HCT116 (cell line): ENCODE results near the gene DNAH9. TPM values are rescaled to one million over a fixed set of nuclear protein-coding genes. Genes with fewer than 3 reads are reported as not detected.

ENCODE experiments used
- ATAC-seq: fragments of 200-7000 bp; cut with Tn5 transposase; 2 replicates; pipeline ENCODE4 v1.9.1; 2020; ENCODE audit warnings: mild to moderate bottlenecking, moderate library complexity
- BruUV-seq: library from RNA; stranded (reverse); fragments of 400-500 nt; replicated peaks from 2 replicates; lab custom pipeline; 2021; lab: Mats Ljungman, UMichigan
- CTCF ChIA-PET: fragments of 300-600 bp; sonication (Branson Sonifier 250); formaldehyde crosslinking; loops from one replicate; lab custom pipeline; 2021; ENCODE audit warnings: antibody characterized with exemption; lab: Charles Lee
- POLR2A ChIA-PET: fragments of 300-600, 350-600 bp; sonication (Branson Sonifier 250); formaldehyde crosslinking; loops from one replicate; lab custom pipeline; 2021; ENCODE audit warnings: antibody characterized with exemption; lab: Charles Lee
- RAD21 ChIA-PET, 2 experiments: fragments of 300-600 bp; sonication (Branson Sonifier 250); formaldehyde crosslinking; loops; one replicate each; lab custom pipeline; 2023; ENCODE audit warnings: low total read pairs in 2 of 2; ENCODE audit not compliant: uncharacterized antibody in 2 of 2, unreplicated experiment in 2 of 2, low non-redundant PET in 1 of 2; lab: Charles Lee
- DNase-seq: peaks from one replicate; pipeline ENCODE4 v3.0.0-alpha.2; 2010; ENCODE audit warnings: low read depth, low spot score
- H2AFZ ChIP-seq: fragments of 200-600 bp; shearing (Covaris generic), sonication (generic); 2 replicates; pipeline ENCODE4 v1.6.1; 2017; ENCODE audit warnings: low read depth, mixed run types, mixed read lengths, antibody characterized with exemption, low read length; ENCODE audit not compliant: poor library complexity, severe bottlenecking
- H3K27ac ChIP-seq: 2 replicates; pipeline ENCODE4 v1.5.1; 2012; ENCODE audit warnings: low read depth, low read length
- H3K27me3 ChIP-seq: fragments of 200-600 bp; sonication (generic); 2 replicates; pipeline ENCODE4 v1.6.1; 2016; ENCODE audit warnings: mixed run types, low read length, mixed read lengths; ENCODE audit not compliant: insufficient read depth
- H3K36me3 ChIP-seq, 2 experiments: fragments of 200-500 bp in 1 of 2; fragments of 200-600 bp in 1 of 2; sonication (Bioruptor generic) in 1 of 2; sonication (generic) in 1 of 2; 2 replicates each; pipeline versions ENCODE4 v1.5.1 to v1.6.1; 2014 to 2016; ENCODE audit warnings: low read length in 2 of 2, inconsistent platforms in 1 of 2, mixed read lengths in 1 of 2, mixed run types in 1 of 2; ENCODE audit not compliant: insufficient read depth in 2 of 2, control insufficient read depth in 1 of 2
- H3K4me1 ChIP-seq, 2 experiments: fragments of 200-600 bp in 1 of 2; sonication (generic) in 1 of 2; 2 replicates each; pipeline versions ENCODE4 v1.5.1 to v1.6.1; 2012 to 2017; ENCODE audit warnings: low read length in 2 of 2, inconsistent platforms in 1 of 2, mild to moderate bottlenecking in 1 of 2, mixed read lengths in 1 of 2, mixed run types in 1 of 2, moderate library complexity in 1 of 2; ENCODE audit not compliant: insufficient read depth in 2 of 2, control insufficient read depth in 1 of 2
- H3K4me2 ChIP-seq: fragments of 200-600 bp; sonication (generic); 2 replicates; pipeline ENCODE4 v1.6.1; 2017; ENCODE audit warnings: mixed run types, low read length, mixed read lengths
- H3K4me3 ChIP-seq, 2 experiments: fragments of 200-600 bp in 1 of 2; sonication (generic) in 1 of 2; replicated peaks in 1 of 2; 2 replicates each; pipeline ENCODE4 v1.5.1; 2011 to 2016; ENCODE audit warnings: low read length in 2 of 2, control low read depth in 1 of 2, low read depth in 1 of 2, mild to moderate bottlenecking in 1 of 2, mixed read lengths in 1 of 2, mixed run types in 1 of 2
- H3K79me2 ChIP-seq: fragments of 200-600 bp; sonication (generic); 2 replicates; pipeline ENCODE4 v1.6.1; 2017; ENCODE audit warnings: mild to moderate bottlenecking, mixed run types, low read length, moderate library complexity, mixed read lengths; ENCODE audit not compliant: insufficient read depth
- H3K9ac ChIP-seq: fragments of 200-600 bp; sonication (generic); 2 replicates; pipeline ENCODE4 v1.6.1; 2016; ENCODE audit warnings: low read length, mixed read lengths
- H3K9me2 ChIP-seq: fragments of 200-600 bp; sonication (generic), shearing (Covaris generic); 2 replicates; pipeline ENCODE4 v1.6.1; 2017; ENCODE audit warnings: mixed run types, mild to moderate bottlenecking, moderate library complexity; ENCODE audit not compliant: insufficient read depth
- H3K9me3 ChIP-seq, 2 experiments: fragments of 200-500 bp in 1 of 2; fragments of 200-600 bp in 1 of 2; sonication (Bioruptor generic) in 1 of 2; sonication (generic) in 1 of 2; 2 replicates each; pipeline ENCODE4 v1.6.1; 2014 to 2017; ENCODE audit warnings: low read length in 2 of 2, mixed read lengths in 2 of 2, inconsistent platforms in 1 of 2, low read depth in 1 of 2, mild to moderate bottlenecking in 1 of 2, mixed run types in 1 of 2, moderate library complexity in 1 of 2; ENCODE audit not compliant: control insufficient read depth in 1 of 2, insufficient read depth in 1 of 2
- H4K20me1 ChIP-seq: fragments of 200-600 bp; sonication (generic), shearing (Covaris generic); 2 replicates; pipeline ENCODE4 v1.6.1; 2017; ENCODE audit warnings: mixed run types, mild to moderate bottlenecking, moderate library complexity; ENCODE audit not compliant: insufficient read depth
- CBX3 ChIP-seq: IDR thresholded peaks from 2 replicates; pipeline ENCODE4 v1.6.1; 2012; ENCODE audit warnings: low read depth
- CEBPB ChIP-seq: IDR thresholded peaks from 2 replicates; pipeline ENCODE4 v1.6.1; 2012; ENCODE audit warnings: low read depth
- EGR1 ChIP-seq: IDR thresholded peaks from 2 replicates; pipeline ENCODE4 v1.6.1; 2012; ENCODE audit warnings: low read depth
- EZH2 ChIP-seq: fragments of 200-600 bp; sonication (generic); IDR thresholded peaks from 2 replicates; pipeline ENCODE4 v1.6.1; 2017; ENCODE audit warnings: antibody characterized with exemption, mixed run types
- EZH2phosphoT487 ChIP-seq: fragments of 200-600 bp; IDR thresholded peaks from 2 replicates; pipeline ENCODE4 v1.6.1; 2018; ENCODE audit warnings: antibody characterized with exemption, borderline replicate concordance
- JUND ChIP-seq: IDR thresholded peaks from 2 replicates; pipeline ENCODE4 v1.6.1; 2012
- POLR2A ChIP-seq: IDR thresholded peaks from 2 replicates; pipeline ENCODE4 v1.7.0; 2011; ENCODE audit warnings: borderline replicate concordance; ENCODE audit not compliant: insufficient read depth, insufficient read length; ENCODE audit errors: extremely low read depth
- POLR2AphosphoS5 ChIP-seq: IDR thresholded peaks from 2 replicates; pipeline ENCODE4 v1.6.1; 2011; ENCODE audit warnings: mild to moderate bottlenecking, low read depth, low read length, moderate library complexity
- RAD21 ChIP-seq: IDR thresholded peaks from 2 replicates; pipeline ENCODE4 v1.6.1; 2012; ENCODE audit warnings: low read depth, mild to moderate bottlenecking
- SIN3A ChIP-seq: IDR thresholded peaks from 2 replicates; pipeline ENCODE4 v1.6.1; 2012; ENCODE audit warnings: low read depth
- SP1 ChIP-seq: IDR thresholded peaks from 2 replicates; pipeline ENCODE4 v1.6.1; 2012; ENCODE audit warnings: low read depth
- SRF ChIP-seq: IDR thresholded peaks from 2 replicates; pipeline ENCODE4 v1.6.1; 2012; ENCODE audit warnings: low read depth
- TCF7L2 ChIP-seq: IDR thresholded peaks from 2 replicates; pipeline ENCODE4 v1.7.0; 2011; ENCODE audit warnings: borderline replicate concordance, inconsistent platforms; ENCODE audit not compliant: insufficient read depth, insufficient read length; ENCODE audit errors: extremely low read depth
- ZFX ChIP-seq: fragments of 450-650 bp; IDR thresholded peaks from 2 replicates; pipeline ENCODE4 v1.6.1; 2017
- ZNF274 ChIP-seq: fragments of 200-500 bp; sonication (Bioruptor generic); IDR thresholded peaks from 2 replicates; pipeline ENCODE4 v1.6.1; 2014; ENCODE audit warnings: mild to moderate bottlenecking, low read depth, low read length, inconsistent platforms
- intact Hi-C: fragments of 100-400 bp; cut with micrococcal nuclease; formaldehyde crosslinking; loops from 2 replicates; pipeline ENCODE4 v1.10.0; 2022
- total RNA-seq: library from RNA; stranded (reverse); gene quantifications from one replicate; pipeline ENCODE4 v1.2.1, GENCODE V29; 2021; ENCODE audit not compliant: unreplicated experiment
- TF ChIP-seq, protein P1 (sequence below): IDR thresholded peaks from 2 replicates; pipeline ENCODE4 v1.6.1; 2012; ENCODE audit warnings: low read depth
- TF ChIP-seq, protein P2 (sequence below): IDR thresholded peaks from 2 replicates; pipeline ENCODE4 v1.6.1; 2011; ENCODE audit warnings: mild to moderate bottlenecking, low read length, moderate library complexity; ENCODE audit not compliant: insufficient replicate concordance; ENCODE audit errors: extremely low read depth
- TF ChIP-seq, protein P3 (sequence below): IDR thresholded peaks from 2 replicates; pipeline ENCODE4 v1.6.1; 2012
- TF ChIP-seq, protein P4 (sequence below), 3 experiments: fragments of 200-600 bp in 1 of 3; sonication (generic) in 1 of 3; IDR thresholded peaks in 2 of 3; conservative IDR thresholded peaks in 1 of 3; 2 replicates each; pipeline ENCODE4 v1.5.1; 2012 to 2017; ENCODE audit warnings: low read depth in 2 of 3, low read length in 2 of 3, antibody characterized with exemption in 1 of 3, borderline replicate concordance in 1 of 3, control low read depth in 1 of 3, mild to moderate bottlenecking in 1 of 3, mixed read lengths in 1 of 3, mixed run types in 1 of 3, moderate library complexity in 1 of 3; ENCODE audit not compliant: insufficient read depth in 1 of 3
- TF ChIP-seq, protein P5 (sequence below): IDR thresholded peaks from 2 replicates; pipeline ENCODE4 v1.6.1; 2012

The DNAH9 gene
- total RNA-seq, 1 experiment from 2014 or later = not detected

DNA sequence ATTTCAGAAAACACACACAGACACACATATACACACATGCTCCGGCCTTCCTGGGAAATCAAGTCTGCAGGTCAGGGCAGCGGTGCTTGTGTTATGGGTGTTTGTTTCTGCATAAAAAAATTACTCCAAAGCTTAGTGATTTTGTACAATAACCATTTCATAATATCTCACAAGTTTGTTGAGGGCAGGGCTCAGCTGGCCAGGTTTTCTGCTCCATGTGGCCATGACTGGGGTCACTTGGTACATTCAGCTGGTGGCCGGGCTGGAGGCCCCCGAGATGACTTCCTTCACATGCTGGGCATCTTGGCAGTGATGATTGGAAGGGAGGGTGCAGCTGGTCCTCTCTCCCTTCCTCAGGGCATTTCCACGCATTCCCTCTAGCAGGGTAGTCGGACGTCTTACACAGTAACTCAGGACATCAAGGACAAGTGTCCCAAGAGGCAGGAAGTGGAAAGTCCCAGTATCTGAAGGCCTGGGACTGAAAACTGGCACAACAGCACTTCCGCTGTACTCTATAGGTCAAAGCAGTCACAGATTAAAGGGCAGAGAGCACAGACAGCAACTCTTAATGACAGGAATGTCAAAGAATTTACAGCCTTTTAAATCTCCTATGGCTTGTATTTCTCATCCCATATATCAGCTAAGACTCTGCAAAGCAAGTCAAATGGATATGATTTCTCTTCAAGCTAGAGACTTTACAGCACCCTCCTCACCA, 271.6 kb downstream of the DNAH9 start:
- Histone ChIP-seq H3K9ac (no peak overlapping the region), H3K9me2 (no peaks in the 10 kb centered on the region), H3K27ac (no peak overlapping the region), H3K9me3 (no peaks in the 10 kb centered on the region), H3K4me1 (no peaks in the 10 kb centered on the region), H2AFZ (no peak overlapping the region), H3K79me2 (no peaks in the 10 kb centered on the region), H3K36me3 (no peaks in the 10 kb centered on the region), H4K20me1 (no peaks in the 10 kb centered on the region), H3K4me2 (no peak overlapping the region), H3K4me3 (no peak overlapping the region), H3K27me3 (peaks cover 4% of the 10 kb centered on the region; the same call in 1 of the 2 replicates)
- intact Hi-C loops = no loop called here
- ChIA-PET CTCF (no interaction called here), POLR2A (no interaction called here), RAD21 (no interaction called here)
- TF ChIP-seq ZNF274 (no peak), CEBPB (no peak), EGR1 (no peak), SRF (no peak), EZH2 (no peak), TCF7L2 (no peak), POLR2A (no peak), JUND (no peak), SP1 (no peak), EZH2phosphoT487 (no peak), RAD21 (no peak), POLR2AphosphoS5 (no peak), CBX3 (no peak), SIN3A (no peak), ZFX (no peak)
- TF ChIP-seq, protein P1, sequence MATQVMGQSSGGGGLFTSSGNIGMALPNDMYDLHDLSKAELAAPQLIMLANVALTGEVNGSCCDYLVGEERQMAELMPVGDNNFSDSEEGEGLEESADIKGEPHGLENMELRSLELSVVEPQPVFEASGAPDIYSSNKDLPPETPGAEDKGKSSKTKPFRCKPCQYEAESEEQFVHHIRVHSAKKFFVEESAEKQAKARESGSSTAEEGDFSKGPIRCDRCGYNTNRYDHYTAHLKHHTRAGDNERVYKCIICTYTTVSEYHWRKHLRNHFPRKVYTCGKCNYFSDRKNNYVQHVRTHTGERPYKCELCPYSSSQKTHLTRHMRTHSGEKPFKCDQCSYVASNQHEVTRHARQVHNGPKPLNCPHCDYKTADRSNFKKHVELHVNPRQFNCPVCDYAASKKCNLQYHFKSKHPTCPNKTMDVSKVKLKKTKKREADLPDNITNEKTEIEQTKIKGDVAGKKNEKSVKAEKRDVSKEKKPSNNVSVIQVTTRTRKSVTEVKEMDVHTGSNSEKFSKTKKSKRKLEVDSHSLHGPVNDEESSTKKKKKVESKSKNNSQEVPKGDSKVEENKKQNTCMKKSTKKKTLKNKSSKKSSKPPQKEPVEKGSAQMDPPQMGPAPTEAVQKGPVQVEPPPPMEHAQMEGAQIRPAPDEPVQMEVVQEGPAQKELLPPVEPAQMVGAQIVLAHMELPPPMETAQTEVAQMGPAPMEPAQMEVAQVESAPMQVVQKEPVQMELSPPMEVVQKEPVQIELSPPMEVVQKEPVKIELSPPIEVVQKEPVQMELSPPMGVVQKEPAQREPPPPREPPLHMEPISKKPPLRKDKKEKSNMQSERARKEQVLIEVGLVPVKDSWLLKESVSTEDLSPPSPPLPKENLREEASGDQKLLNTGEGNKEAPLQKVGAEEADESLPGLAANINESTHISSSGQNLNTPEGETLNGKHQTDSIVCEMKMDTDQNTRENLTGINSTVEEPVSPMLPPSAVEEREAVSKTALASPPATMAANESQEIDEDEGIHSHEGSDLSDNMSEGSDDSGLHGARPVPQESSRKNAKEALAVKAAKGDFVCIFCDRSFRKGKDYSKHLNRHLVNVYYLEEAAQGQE = no peak
- TF ChIP-seq, protein P2, sequence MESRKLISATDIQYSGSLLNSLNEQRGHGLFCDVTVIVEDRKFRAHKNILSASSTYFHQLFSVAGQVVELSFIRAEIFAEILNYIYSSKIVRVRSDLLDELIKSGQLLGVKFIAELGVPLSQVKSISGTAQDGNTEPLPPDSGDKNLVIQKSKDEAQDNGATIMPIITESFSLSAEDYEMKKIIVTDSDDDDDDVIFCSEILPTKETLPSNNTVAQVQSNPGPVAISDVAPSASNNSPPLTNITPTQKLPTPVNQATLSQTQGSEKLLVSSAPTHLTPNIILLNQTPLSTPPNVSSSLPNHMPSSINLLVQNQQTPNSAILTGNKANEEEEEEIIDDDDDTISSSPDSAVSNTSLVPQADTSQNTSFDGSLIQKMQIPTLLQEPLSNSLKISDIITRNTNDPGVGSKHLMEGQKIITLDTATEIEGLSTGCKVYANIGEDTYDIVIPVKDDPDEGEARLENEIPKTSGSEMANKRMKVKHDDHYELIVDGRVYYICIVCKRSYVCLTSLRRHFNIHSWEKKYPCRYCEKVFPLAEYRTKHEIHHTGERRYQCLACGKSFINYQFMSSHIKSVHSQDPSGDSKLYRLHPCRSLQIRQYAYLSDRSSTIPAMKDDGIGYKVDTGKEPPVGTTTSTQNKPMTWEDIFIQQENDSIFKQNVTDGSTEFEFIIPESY = no peak
- TF ChIP-seq, protein P3, sequence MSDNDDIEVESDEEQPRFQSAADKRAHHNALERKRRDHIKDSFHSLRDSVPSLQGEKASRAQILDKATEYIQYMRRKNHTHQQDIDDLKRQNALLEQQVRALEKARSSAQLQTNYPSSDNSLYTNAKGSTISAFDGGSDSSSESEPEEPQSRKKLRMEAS = no peak
- TF ChIP-seq, protein P4, sequence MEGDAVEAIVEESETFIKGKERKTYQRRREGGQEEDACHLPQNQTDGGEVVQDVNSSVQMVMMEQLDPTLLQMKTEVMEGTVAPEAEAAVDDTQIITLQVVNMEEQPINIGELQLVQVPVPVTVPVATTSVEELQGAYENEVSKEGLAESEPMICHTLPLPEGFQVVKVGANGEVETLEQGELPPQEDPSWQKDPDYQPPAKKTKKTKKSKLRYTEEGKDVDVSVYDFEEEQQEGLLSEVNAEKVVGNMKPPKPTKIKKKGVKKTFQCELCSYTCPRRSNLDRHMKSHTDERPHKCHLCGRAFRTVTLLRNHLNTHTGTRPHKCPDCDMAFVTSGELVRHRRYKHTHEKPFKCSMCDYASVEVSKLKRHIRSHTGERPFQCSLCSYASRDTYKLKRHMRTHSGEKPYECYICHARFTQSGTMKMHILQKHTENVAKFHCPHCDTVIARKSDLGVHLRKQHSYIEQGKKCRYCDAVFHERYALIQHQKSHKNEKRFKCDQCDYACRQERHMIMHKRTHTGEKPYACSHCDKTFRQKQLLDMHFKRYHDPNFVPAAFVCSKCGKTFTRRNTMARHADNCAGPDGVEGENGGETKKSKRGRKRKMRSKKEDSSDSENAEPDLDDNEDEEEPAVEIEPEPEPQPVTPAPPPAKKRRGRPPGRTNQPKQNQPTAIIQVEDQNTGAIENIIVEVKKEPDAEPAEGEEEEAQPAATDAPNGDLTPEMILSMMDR (IDR thresholded peaks at IDR 0.05 in 2 of 3, conservative IDR thresholded peaks at IDR 0.05 in 1 of 3; ENCODE audit: borderline replicate concordance in 1 of 3, insufficient read depth in 1 of 3, low read depth in 2 of 3, low read length in 2 of 3) = no peak
- TF ChIP-seq, protein P5, sequence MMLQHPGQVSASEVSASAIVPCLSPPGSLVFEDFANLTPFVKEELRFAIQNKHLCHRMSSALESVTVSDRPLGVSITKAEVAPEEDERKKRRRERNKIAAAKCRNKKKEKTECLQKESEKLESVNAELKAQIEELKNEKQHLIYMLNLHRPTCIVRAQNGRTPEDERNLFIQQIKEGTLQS = no peak
- ATAC-seq = no peak
- no peak for DNase-seq
- BruUV-seq = no TSS peak
